Measurements from ENCODE around the gene NTRK3.

DNA sequence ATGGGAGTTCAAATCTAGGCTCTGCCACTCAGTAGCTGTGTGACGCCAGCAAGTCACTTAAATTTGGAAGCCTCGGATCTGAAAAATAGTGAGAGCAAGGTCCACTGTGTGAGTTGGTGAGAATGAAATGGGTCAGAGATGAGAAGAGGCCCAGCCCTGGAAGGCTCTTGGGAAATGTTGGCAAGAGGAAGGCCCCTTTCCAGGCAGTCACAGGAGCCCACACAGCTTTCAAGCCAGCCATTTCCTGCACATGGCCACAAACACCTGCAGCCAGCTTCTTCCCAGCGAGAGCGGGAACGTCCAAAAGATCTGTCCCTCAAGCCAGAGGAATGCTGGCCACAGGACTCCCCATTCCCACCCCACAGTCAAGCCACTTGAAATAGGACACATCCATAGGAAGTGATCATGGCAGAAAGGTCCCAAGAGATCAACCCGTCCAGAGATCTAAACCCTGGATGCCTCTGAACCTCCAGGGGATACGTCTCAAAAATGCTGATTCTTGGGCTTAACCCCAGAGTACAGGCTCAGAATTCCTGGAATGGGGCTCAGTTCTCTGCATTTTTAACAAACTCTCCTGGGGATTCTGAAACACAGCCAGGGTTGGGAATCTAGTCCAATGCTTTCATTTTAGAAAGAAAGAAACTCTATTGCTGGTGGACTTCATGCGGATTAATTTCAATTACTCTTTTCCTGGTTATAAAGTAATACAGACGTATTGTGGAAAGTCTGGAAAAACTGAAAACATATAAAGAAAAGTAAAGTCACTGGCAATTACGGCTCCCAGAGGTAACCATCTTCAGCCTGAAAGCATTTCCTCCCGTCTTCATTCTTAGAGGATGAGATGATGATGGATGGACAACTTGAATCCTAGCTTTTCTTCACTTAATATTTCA, 35.9 kb downstream of the NTRK3 start:
- no peak for TF ChIP-seq CTCF (IDR thresholded peaks at IDR 0.05)
- TF ChIP-seq POLR2A (IDR thresholded peaks at IDR 0.05), result no peak
